Panc1 (cell line): ENCODE data around the gene PTPRE. TPM values are rescaled to one million over a fixed set of nuclear protein-coding genes. Genes with fewer than 3 reads are reported as not detected.
A peak's percentile ranks its signal among the peaks of the same experiment; 100 is the strongest.

ENCODE experiments used
- ATAC-seq: fragments of 200-7000 bp; cut with Tn5 transposase; 2 replicates; pipeline ENCODE4 v1.9.1; 2020; ENCODE audit warnings: mild to moderate bottlenecking, moderate library complexity
- BruUV-seq: library from RNA; stranded (reverse); fragments of 400-500 nt; replicated peaks from 2 replicates; lab custom pipeline; 2021; lab: Mats Ljungman, UMichigan
- CTCF ChIA-PET: fragments of 300-600 bp; sonication (Branson Sonifier 250); formaldehyde crosslinking; loops from one replicate; lab custom pipeline; 2022; ENCODE audit warnings: antibody characterized with exemption; lab: Charles Lee
- POLR2A ChIA-PET: fragments of 300-600 bp; sonication (Branson Sonifier 250); formaldehyde crosslinking; loops from one replicate; lab custom pipeline; 2022; ENCODE audit warnings: antibody characterized with exemption; lab: Charles Lee
- DNase-seq: peaks from one replicate; pipeline ENCODE4 v3.0.0-alpha.2; 2010; ENCODE audit warnings: low read depth, low spot score
- H3K27ac ChIP-seq: 2 replicates; pipeline ENCODE4 v1.5.1; 2011; ENCODE audit warnings: mild to moderate bottlenecking, low read length, inconsistent platforms
- H3K27me3 ChIP-seq: fragments of 200-500 bp; sonication (Bioruptor generic); 2 replicates; pipeline ENCODE4 v1.6.0; 2014; ENCODE audit warnings: low read length, inconsistent platforms; ENCODE audit not compliant: control insufficient read depth, insufficient read depth
- H3K36me3 ChIP-seq: fragments of 200-500 bp; sonication (Bioruptor generic); 2 replicates; pipeline ENCODE4 v1.5.1; 2014; ENCODE audit warnings: inconsistent platforms, mild to moderate bottlenecking, low read length, moderate library complexity; ENCODE audit not compliant: control insufficient read depth, insufficient read depth
- H3K4me1 ChIP-seq: 2 replicates; pipeline ENCODE4 v1.5.1; 2011; ENCODE audit warnings: inconsistent platforms, mild to moderate bottlenecking, low read length, moderate library complexity; ENCODE audit not compliant: control insufficient read depth, insufficient read depth
- H3K4me3 ChIP-seq, 2 experiments: 2 replicates each; pipeline ENCODE4 v1.5.1; 2011 to 2012; ENCODE audit warnings: low read depth in 2 of 2, low read length in 2 of 2, mild to moderate bottlenecking in 2 of 2, inconsistent platforms in 1 of 2, moderate library complexity in 1 of 2
- H3K9me3 ChIP-seq: fragments of 200-500 bp; sonication (Bioruptor generic); 2 replicates; pipeline ENCODE4 v1.5.1; 2014; ENCODE audit warnings: low read depth, mild to moderate bottlenecking, inconsistent platforms, low read length, moderate library complexity; ENCODE audit not compliant: control insufficient read depth, insufficient read depth
- POLR2AphosphoS5 ChIP-seq: IDR thresholded peaks from 2 replicates; pipeline ENCODE4 v1.6.1; 2012; ENCODE audit warnings: mild to moderate bottlenecking, low read depth, low read length, moderate library complexity
- SIN3A ChIP-seq: IDR thresholded peaks from 2 replicates; pipeline ENCODE4 v1.6.1; 2012; ENCODE audit warnings: low read depth, mild to moderate bottlenecking, low read length, moderate library complexity, borderline replicate concordance; ENCODE audit not compliant: insufficient read depth
- TCF7L2 ChIP-seq: IDR thresholded peaks from 2 replicates; pipeline ENCODE4 v1.6.1; 2011; ENCODE audit warnings: mild to moderate bottlenecking, low read depth, low read length, inconsistent platforms
- in situ Hi-C: cut with HindIII; loops from 2 replicates; pipeline ENCODE4 v1.10.0; 2016; ENCODE audit warnings: low sequenced_read_pairs, low pct_unique_long_range_greater_than_20kb
- intact Hi-C: fragments of 100-400 bp; cut with micrococcal nuclease; formaldehyde crosslinking; loops from one replicate; pipeline ENCODE4 v1.10.0; 2022; ENCODE audit not compliant: unreplicated experiment
- total RNA-seq: library from RNA; stranded (reverse); gene quantifications from one replicate; pipeline ENCODE4 v1.2.1, GENCODE V29; 2021; ENCODE audit not compliant: unreplicated experiment
- TF ChIP-seq, protein P1 (sequence below), 2 experiments: IDR thresholded peaks; 2 replicates each; pipeline ENCODE4 v1.6.1; 2011 to 2012; ENCODE audit warnings: low read depth in 2 of 2, control low read depth in 1 of 2, low read length in 1 of 2, mild to moderate bottlenecking in 1 of 2, moderate library complexity in 1 of 2; ENCODE audit not compliant: insufficient read depth in 1 of 2
- TF ChIP-seq, protein P2 (sequence below): fragments of 450-650 bp; IDR thresholded peaks from 2 replicates; pipeline ENCODE4 v1.5.1; 2017; ENCODE audit warnings: mild to moderate bottlenecking

The PTPRE gene
- total RNA-seq, 1 experiment from 2014 or later: 0.44 TPM

DNA sequence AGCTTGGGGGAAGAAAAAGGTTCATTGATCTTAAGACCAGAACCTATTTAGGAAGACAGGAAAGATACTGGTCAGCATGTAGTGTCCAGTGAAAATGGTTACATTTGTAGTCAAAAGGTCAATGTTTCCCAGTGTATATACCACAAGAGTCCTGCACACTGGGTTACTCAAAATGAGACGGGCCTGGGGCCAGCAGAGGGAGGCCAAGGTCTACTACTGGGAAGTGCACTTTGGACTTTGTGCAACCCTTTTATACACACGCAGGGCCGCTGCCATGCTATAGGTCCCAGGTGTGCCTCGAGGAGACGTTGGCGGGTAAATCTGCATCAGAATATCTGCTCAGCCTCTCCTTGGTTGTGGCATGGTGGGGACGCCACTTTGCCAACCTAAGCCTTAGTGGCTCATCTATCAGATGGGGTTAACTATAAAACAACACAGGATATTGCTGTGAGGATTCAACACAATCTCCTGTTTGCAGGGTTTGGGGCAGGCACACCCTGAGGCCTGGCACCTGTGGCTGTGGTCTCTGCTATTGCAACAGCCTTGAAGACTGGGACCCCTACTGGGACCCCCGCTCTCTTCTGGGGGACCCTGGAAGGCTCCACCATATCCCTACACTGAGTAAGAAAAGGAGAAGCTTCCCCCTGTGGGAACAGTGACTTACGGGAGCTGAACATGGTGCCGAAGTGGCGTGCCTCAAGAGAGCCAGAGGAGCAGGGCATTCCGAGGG lies 33.9 kb upstream of the PTPRE start:
- BruUV-seq: no TSS peak
- H3K27me3 ChIP-seq: peaks cover 24% of the 10 kb centered on the region
- H3K27ac ChIP-seq: no peak overlapping the region
- CTCF ChIA-PET: no interaction called here
- TF ChIP-seq, protein P1, sequence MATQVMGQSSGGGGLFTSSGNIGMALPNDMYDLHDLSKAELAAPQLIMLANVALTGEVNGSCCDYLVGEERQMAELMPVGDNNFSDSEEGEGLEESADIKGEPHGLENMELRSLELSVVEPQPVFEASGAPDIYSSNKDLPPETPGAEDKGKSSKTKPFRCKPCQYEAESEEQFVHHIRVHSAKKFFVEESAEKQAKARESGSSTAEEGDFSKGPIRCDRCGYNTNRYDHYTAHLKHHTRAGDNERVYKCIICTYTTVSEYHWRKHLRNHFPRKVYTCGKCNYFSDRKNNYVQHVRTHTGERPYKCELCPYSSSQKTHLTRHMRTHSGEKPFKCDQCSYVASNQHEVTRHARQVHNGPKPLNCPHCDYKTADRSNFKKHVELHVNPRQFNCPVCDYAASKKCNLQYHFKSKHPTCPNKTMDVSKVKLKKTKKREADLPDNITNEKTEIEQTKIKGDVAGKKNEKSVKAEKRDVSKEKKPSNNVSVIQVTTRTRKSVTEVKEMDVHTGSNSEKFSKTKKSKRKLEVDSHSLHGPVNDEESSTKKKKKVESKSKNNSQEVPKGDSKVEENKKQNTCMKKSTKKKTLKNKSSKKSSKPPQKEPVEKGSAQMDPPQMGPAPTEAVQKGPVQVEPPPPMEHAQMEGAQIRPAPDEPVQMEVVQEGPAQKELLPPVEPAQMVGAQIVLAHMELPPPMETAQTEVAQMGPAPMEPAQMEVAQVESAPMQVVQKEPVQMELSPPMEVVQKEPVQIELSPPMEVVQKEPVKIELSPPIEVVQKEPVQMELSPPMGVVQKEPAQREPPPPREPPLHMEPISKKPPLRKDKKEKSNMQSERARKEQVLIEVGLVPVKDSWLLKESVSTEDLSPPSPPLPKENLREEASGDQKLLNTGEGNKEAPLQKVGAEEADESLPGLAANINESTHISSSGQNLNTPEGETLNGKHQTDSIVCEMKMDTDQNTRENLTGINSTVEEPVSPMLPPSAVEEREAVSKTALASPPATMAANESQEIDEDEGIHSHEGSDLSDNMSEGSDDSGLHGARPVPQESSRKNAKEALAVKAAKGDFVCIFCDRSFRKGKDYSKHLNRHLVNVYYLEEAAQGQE (IDR thresholded peaks at IDR 0.05; ENCODE audit: insufficient read depth in 1 of 2, low read depth in 2 of 2, low read length in 1 of 2): no peak
- TF ChIP-seq, protein P2, sequence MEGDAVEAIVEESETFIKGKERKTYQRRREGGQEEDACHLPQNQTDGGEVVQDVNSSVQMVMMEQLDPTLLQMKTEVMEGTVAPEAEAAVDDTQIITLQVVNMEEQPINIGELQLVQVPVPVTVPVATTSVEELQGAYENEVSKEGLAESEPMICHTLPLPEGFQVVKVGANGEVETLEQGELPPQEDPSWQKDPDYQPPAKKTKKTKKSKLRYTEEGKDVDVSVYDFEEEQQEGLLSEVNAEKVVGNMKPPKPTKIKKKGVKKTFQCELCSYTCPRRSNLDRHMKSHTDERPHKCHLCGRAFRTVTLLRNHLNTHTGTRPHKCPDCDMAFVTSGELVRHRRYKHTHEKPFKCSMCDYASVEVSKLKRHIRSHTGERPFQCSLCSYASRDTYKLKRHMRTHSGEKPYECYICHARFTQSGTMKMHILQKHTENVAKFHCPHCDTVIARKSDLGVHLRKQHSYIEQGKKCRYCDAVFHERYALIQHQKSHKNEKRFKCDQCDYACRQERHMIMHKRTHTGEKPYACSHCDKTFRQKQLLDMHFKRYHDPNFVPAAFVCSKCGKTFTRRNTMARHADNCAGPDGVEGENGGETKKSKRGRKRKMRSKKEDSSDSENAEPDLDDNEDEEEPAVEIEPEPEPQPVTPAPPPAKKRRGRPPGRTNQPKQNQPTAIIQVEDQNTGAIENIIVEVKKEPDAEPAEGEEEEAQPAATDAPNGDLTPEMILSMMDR: no peak
- no peak for TF ChIP-seq TCF7L2
- TF ChIP-seq POLR2AphosphoS5: no peak
- no peak for TF ChIP-seq SIN3A
- no peak for DNase-seq
- intact Hi-C loops: no loop called here
- no peaks in the 10 kb centered on the region for H3K4me1 ChIP-seq
- in situ Hi-C loops: no loop called here
- ATAC-seq: peak; percentile 72; the same call in 1 of the 2 replicates
- POLR2A ChIA-PET: no interaction called here
- no peaks in the 10 kb centered on the region; the same call in 1 of the 2 replicates for H3K9me3 ChIP-seq
- H3K4me3 ChIP-seq: no peak overlapping the region
- H3K36me3 ChIP-seq: no peaks in the 10 kb centered on the region

DNA sequence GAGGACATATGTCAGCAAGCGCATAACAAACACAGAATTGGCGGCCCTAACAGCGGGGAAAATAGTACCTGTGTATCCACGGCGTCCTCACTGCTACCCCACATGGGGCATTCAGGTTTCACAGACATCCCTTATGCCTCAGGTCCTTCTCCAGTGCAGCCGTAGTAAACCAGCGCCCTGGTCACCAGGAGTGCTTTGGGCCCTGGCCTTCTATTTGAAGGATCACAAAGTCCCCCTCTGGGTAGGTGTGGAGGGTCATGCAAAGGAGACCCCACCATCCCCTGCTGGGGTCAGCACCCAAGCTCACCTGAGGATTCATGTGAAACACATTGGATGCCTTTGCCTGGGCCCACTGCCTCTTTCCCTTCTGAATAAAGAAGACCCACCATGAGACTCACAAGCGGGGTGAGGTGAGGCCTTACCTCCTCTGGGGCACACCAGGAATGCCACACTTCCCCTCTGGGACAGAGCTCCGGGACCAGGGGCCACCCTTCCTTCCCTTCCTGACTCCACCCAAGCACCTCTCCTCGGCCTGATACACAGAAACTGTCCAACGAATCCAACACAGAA lies 32.9 kb upstream of the PTPRE start:
- peaks cover 27% of the 10 kb centered on the region for H3K27me3 ChIP-seq
- H3K4me1 ChIP-seq: no peaks in the 10 kb centered on the region
- H3K9me3 ChIP-seq: no peaks in the 10 kb centered on the region; the same call in 1 of the 2 replicates
- no peaks in the 10 kb centered on the region for H3K36me3 ChIP-seq
- TF ChIP-seq TCF7L2 (no peak), POLR2AphosphoS5 (no peak), SIN3A (no peak)
- TF ChIP-seq, protein P1 (IDR thresholded peaks at IDR 0.05; ENCODE audit: insufficient read depth in 1 of 2, low read depth in 2 of 2, low read length in 1 of 2): no peak
- TF ChIP-seq, protein P2: no peak
- no TSS peak for BruUV-seq
- no peak for ATAC-seq
- ChIA-PET CTCF (no interaction called here), POLR2A (no interaction called here)
- DNase-seq: no peak
- H3K27ac ChIP-seq: no peak overlapping the region
- in situ Hi-C loops: no loop called here
- intact Hi-C loops: no loop called here
- H3K4me3 ChIP-seq: no peak overlapping the region
